ENCODE results near the gene RNF10. TPM values are rescaled to one million over a fixed set of nuclear protein-coding genes. Genes with fewer than 3 reads are reported as not detected.

The RNF10 gene
- total and polyA plus RNA-seq, 2 donors: 44.8 to 165 TPM

DNA sequence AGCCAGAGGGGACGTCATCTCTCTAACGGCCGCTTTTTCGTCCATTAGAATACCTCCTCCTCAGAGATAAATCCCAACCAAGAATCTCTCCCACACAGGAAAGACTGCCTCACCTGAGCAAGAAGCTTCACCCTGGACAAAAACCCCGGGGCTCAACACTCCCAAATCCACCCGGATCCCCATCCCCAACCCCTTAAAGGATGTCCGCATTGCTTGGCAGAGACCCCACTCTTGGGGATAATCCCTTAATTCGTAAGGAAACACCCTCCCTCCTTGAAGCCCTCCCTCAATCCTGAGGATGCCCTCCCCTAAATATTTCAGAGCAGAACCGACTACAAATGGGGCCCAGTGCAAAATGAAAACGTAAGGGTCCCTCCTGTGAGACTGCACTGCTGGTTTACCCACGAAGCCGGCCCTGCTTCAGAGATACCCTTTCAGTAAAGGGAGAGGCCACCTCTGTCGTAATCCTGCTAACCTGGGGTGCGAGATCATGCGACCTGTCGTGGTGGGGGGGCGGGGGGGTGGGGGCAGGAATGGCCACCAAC, 38.9 kb upstream of the RNF10 start:
- Histone ChIP-seq H3K27ac (ENCODE audit: low read depth in 1 of 2, low read length in 1 of 2) (peak overlapping the region in 1 of 2 donors; percentile 48), H3K36me3 (ENCODE audit: control insufficient read depth in 2 of 2, insufficient read depth in 2 of 2, low read length in 1 of 2) (peaks cover 6 to 26% of the 10 kb centered on the region in 2 donors), H3K27me3 (ENCODE audit: control insufficient read depth in 2 of 2, insufficient read depth in 1 of 2, low read length in 1 of 2) (no peaks in the 10 kb centered on the region), H3K9me3 (ENCODE audit: control insufficient read depth in 2 of 2, insufficient read depth in 1 of 2, low read length in 1 of 2) (no peaks in the 10 kb centered on the region), H3K4me1 (ENCODE audit: control insufficient read depth in 2 of 2, insufficient read depth in 2 of 2, low read length in 2 of 2) (peaks cover 10 to 17% of the 10 kb centered on the region in 2 donors), H3K4me3 (ENCODE audit: low read length in 2 of 2) (peak overlapping the region; percentile 73 to 94)
- no peak for DNase-seq (ENCODE audit: low read depth in 6 of 9, low spot score in 9 of 9)
- WGBS: 38% methylated on average over 17 of the region's 17 CpGs

DNA sequence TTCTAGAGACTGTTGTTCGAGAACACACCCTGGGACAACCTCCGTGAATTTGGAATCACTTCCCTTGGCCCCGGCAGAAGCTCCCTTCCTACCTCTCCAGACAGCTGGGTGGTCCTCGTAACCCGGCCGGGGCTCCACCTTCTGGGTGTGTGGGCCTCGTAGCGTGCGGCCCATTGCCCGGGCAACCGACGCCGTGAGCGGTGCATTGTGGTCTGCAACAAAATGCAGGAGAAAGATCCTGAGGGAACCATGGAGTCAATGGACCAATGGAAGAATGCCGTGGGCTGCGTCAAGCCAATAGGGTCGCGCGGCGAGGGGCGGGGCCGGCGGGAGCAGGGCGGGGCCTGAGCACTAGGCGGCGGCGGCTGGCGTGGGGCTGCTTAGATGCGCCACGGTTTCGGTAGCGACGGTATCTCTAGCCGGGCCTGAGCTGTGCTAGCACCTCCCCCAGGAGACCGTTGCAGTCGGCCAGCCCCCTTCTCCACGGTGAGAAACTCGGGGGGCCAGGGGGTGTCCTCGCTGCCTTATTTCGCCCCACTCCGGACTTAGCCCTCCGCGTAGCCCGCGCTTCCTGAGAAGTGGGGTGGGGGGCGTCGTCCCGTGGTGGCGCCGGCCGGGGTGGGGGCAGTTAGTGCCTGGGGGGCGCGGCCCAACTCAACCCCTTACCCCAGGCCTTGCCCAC, 38.3 kb upstream of the RNF10 start, which contains the start of gene DYNLL1:
Gene DYNLL1, plus strand, starts transcription at position 383 of the 682 bp plus-strand sequence. CDS start 309 bp downstream, outside the sequence.
- no peaks in the 10 kb centered on the region for H3K27me3 ChIP-seq (ENCODE audit: control insufficient read depth in 2 of 2, insufficient read depth in 1 of 2, low read length in 1 of 2)
- H3K4me1 ChIP-seq (ENCODE audit: control insufficient read depth in 2 of 2, insufficient read depth in 2 of 2, low read length in 2 of 2): peaks cover 14 to 23% of the 10 kb centered on the region in 2 donors
- H3K9me3 ChIP-seq (ENCODE audit: control insufficient read depth in 2 of 2, insufficient read depth in 1 of 2, low read length in 1 of 2): no peaks in the 10 kb centered on the region
- WGBS: under 1% methylated on average over 53 of the region's 53 CpGs
- peaks cover 7 to 31% of the 10 kb centered on the region in 2 donors for H3K36me3 ChIP-seq (ENCODE audit: control insufficient read depth in 2 of 2, insufficient read depth in 2 of 2, low read length in 1 of 2)
- peak; percentile 93 to 99 (median 95) for DNase-seq (ENCODE audit: low read depth in 6 of 9, low spot score in 9 of 9)
- H3K4me3 ChIP-seq (ENCODE audit: low read length in 2 of 2): peak within 1 kb of the TSS; percentile 73 to 94
- peak within 1 kb of the TSS; percentile 82 to 88 for H3K27ac ChIP-seq (ENCODE audit: low read depth in 1 of 2, low read length in 1 of 2)

DNA sequence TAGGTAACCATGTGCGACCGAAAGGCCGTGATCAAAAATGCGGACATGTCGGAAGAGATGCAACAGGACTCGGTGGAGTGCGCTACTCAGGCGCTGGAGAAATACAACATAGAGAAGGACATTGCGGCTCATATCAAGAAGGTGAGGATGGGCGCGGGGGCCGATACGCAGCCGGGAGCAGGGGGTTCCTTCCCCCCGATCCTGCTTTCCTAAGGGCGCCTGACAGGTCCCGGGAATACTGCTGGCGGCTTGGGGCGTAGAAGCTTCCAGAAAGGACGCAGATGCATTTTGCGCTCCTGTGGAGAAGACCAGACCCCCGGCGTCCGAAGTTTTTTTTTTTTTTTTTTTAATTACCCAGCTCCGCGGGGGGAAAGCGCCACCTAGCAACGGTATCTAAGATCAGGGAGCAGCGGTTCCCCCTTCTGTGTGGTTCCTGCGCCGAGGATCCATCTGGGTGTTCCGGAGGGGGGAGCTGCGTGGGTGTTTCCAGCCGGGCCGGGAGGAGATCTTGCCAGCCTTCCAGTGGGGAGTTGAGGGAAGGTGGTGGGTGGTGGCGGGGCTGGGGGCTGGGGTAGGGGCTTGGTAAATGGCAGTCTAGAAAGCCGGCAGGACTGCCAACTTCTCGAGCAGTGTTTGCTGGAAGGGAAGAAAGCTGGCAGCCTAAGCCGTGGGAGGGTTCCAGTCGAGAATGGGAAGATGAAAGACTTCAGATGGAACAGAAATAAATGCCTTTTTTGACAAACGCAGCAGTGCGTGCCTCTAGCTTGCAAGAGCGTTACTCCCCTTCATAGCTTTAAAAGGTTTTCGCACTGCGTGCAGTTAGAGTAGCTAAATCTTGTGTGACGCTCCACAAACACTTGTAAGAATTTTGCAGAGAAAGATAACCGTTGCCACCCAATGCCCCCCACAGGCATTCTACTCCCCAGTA, 37.5 kb upstream of the RNF10 start:
- WGBS: 1% methylated on average over 47 of the region's 47 CpGs
- Histone ChIP-seq H3K27ac (ENCODE audit: low read depth in 1 of 2, low read length in 1 of 2) (peak overlapping the region; percentile 82 to 88), H3K36me3 (ENCODE audit: control insufficient read depth in 2 of 2, insufficient read depth in 2 of 2, low read length in 1 of 2) (peaks cover 11 to 37% of the 10 kb centered on the region in 2 donors), H3K27me3 (ENCODE audit: control insufficient read depth in 2 of 2, insufficient read depth in 1 of 2, low read length in 1 of 2) (no peaks in the 10 kb centered on the region), H3K9me3 (ENCODE audit: control insufficient read depth in 2 of 2, insufficient read depth in 1 of 2, low read length in 1 of 2) (no peaks in the 10 kb centered on the region), H3K4me3 (ENCODE audit: low read length in 2 of 2) (peak overlapping the region; percentile 73 to 94), H3K4me1 (ENCODE audit: control insufficient read depth in 2 of 2, insufficient read depth in 2 of 2, low read length in 2 of 2) (peaks cover 14 to 25% of the 10 kb centered on the region in 2 donors)
- peak in 7 of 9 donors; percentile 24 to 68 (median 45) for DNase-seq (ENCODE audit: low read depth in 6 of 9, low spot score in 9 of 9)

DNA sequence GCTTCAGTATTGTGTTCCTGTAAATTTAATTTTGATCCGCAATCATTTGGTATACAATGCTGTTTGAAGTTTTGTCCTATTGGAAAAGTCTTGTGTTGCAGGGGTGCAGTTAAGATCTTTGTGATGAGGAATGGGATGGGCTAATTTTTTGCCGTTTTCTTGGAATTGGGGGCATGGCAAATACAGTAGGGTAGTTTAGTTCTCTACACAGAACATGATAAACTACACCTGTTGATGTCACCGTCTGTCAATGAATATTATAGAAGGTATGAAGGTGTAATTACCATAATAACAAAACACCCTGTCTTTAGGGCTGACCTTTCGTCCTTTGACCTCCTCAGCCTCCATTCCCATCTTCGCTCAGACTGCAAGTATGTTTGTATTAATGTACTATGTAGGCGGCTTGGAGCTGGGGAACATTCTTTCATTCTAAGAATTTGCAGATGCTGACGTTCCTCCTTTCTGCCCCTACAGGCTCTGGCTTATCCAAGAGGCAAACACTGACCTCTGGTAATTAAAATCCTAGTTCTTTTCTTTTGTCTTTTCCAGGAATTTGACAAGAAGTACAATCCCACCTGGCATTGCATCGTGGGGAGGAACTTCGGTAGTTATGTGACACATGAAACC, 36.5 kb upstream of the RNF10 start:
- WGBS: 67% methylated on average over 9 of the region's 9 CpGs
- no peaks in the 10 kb centered on the region for H3K27me3 ChIP-seq (ENCODE audit: control insufficient read depth in 2 of 2, insufficient read depth in 1 of 2, low read length in 1 of 2)
- no peak for DNase-seq (ENCODE audit: low read depth in 6 of 9, low spot score in 9 of 9)
- H3K27ac ChIP-seq (ENCODE audit: low read depth in 1 of 2, low read length in 1 of 2): no peak overlapping the region
- no peaks in the 10 kb centered on the region for H3K9me3 ChIP-seq (ENCODE audit: control insufficient read depth in 2 of 2, insufficient read depth in 1 of 2, low read length in 1 of 2)
- peak overlapping the region; percentile 73 to 94 for H3K4me3 ChIP-seq (ENCODE audit: low read length in 2 of 2)
- peaks cover 14 to 25% of the 10 kb centered on the region in 2 donors for H3K4me1 ChIP-seq (ENCODE audit: control insufficient read depth in 2 of 2, insufficient read depth in 2 of 2, low read length in 2 of 2)
- H3K36me3 ChIP-seq (ENCODE audit: control insufficient read depth in 2 of 2, insufficient read depth in 2 of 2, low read length in 1 of 2): peaks cover 11 to 40% of the 10 kb centered on the region in 2 donors

DNA sequence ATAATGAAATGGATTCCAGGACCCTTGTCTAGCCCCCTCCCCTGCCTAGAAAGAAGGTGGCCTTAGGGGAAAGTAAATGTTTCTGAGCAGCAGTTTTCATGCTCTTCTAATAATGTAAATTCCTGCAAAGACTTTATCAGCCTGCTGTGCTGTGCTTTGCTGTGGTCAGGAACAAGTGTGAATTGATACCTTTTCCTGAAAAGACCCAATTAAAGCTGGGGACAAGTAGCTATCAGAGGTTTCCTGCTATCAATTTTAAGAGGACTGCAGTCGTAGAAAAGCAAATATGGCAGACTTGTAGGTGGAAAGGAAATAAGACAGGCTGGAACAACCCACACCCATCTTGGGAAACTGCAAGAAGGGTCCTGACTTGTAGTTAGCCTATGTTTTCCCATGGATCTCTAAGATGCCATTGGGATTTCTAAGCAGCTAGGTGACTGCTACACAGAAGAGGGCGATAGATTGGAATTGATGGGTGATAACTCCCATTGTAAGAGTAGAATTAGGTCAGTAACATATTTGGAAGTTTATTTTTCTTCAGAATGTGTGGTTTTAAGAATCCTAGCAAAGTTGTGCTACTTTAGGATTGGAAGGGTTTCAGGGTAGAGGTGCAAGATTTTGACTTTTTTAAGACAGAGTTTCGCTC, 35.2 kb upstream of the RNF10 start:
- no peaks in the 10 kb centered on the region for H3K9me3 ChIP-seq (ENCODE audit: control insufficient read depth in 2 of 2, insufficient read depth in 1 of 2, low read length in 1 of 2)
- no peaks in the 10 kb centered on the region for H3K27me3 ChIP-seq (ENCODE audit: control insufficient read depth in 2 of 2, insufficient read depth in 1 of 2, low read length in 1 of 2)
- H3K4me3 ChIP-seq (ENCODE audit: low read length in 2 of 2): no peak overlapping the region
- peaks cover 14 to 25% of the 10 kb centered on the region in 2 donors for H3K4me1 ChIP-seq (ENCODE audit: control insufficient read depth in 2 of 2, insufficient read depth in 2 of 2, low read length in 2 of 2)
- no peak for DNase-seq (ENCODE audit: low read depth in 6 of 9, low spot score in 9 of 9)
- H3K36me3 ChIP-seq (ENCODE audit: control insufficient read depth in 2 of 2, insufficient read depth in 2 of 2, low read length in 1 of 2): peaks cover 18 to 54% of the 10 kb centered on the region in 2 donors
- WGBS: 98% methylated on average over 3 of the region's 3 CpGs
- H3K27ac ChIP-seq (ENCODE audit: low read depth in 1 of 2, low read length in 1 of 2): no peak overlapping the region

DNA sequence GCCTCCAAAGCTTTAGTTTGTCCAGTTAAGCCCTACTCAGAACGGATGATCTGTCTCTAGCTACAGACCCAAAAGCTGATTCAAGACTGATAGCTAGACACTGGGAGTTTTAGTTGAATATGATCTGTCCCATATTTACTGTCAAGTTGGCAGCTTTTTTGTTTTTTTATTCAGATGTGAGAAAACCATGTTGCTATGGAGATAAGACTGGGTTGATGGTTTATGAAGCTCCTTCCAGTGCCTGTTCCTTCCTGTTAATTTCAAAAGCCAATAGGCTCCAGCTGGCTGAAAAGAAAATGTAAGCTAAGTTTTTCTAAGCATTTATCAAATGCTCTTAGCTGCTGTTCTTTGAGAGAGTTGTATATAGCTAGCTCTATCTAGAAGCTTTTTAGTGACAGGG, 33.6 kb upstream of the RNF10 start:
- H3K36me3 ChIP-seq (ENCODE audit: control insufficient read depth in 2 of 2, insufficient read depth in 2 of 2, low read length in 1 of 2): peaks cover 24 to 63% of the 10 kb centered on the region in 2 donors

DNA sequence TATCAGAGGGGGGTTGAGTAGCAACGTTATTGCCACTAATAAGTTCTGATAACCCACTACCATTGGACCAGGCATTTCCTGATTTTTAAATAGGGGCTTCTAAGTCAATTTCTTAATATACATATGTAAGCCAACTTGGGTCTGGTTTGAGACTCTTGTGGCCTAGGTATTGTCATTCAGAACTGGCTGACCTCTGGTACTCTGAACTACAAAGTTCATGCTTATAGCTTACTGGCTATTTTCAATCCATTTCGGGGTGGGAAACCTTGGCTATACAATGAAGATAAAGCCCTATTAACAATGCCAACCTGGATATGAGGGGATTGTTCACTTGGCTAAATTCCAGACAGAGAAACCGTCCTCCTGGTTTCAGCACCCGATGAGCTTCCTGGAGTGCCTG, 29.6 kb upstream of the RNF10 start:
- DNase-seq (ENCODE audit: low read depth in 6 of 9, low spot score in 9 of 9): no peak
- peaks cover 4 to 8% of the 10 kb centered on the region in 2 donors for H3K4me1 ChIP-seq (ENCODE audit: control insufficient read depth in 2 of 2, insufficient read depth in 2 of 2, low read length in 2 of 2)
- peaks cover 37 to 61% of the 10 kb centered on the region in 2 donors for H3K36me3 ChIP-seq (ENCODE audit: control insufficient read depth in 2 of 2, insufficient read depth in 2 of 2, low read length in 1 of 2)
- H3K27me3 ChIP-seq (ENCODE audit: control insufficient read depth in 2 of 2, insufficient read depth in 1 of 2, low read length in 1 of 2): no peaks in the 10 kb centered on the region
- H3K4me3 ChIP-seq (ENCODE audit: low read length in 2 of 2): no peak overlapping the region
- H3K27ac ChIP-seq (ENCODE audit: low read depth in 1 of 2, low read length in 1 of 2): no peak overlapping the region
- 94% methylated on average over 4 of the region's 4 CpGs for WGBS
- H3K9me3 ChIP-seq (ENCODE audit: control insufficient read depth in 2 of 2, insufficient read depth in 1 of 2, low read length in 1 of 2): no peaks in the 10 kb centered on the region

More for the DNA sequence above, 33.6 kb upstream of the RNF10 start:
- H3K27ac ChIP-seq (ENCODE audit: low read depth in 1 of 2, low read length in 1 of 2): no peak overlapping the region
- DNase-seq (ENCODE audit: low read depth in 6 of 9, low spot score in 9 of 9): peak in 1 of 9 donors; percentile 30
- 93% methylated on average over 1 of the region's 1 CpG for WGBS
- no peak overlapping the region for H3K4me3 ChIP-seq (ENCODE audit: low read length in 2 of 2)
- peaks cover 14 to 19% of the 10 kb centered on the region in 2 donors for H3K4me1 ChIP-seq (ENCODE audit: control insufficient read depth in 2 of 2, insufficient read depth in 2 of 2, low read length in 2 of 2)
- H3K9me3 ChIP-seq (ENCODE audit: control insufficient read depth in 2 of 2, insufficient read depth in 1 of 2, low read length in 1 of 2): no peaks in the 10 kb centered on the region
- H3K27me3 ChIP-seq (ENCODE audit: control insufficient read depth in 2 of 2, insufficient read depth in 1 of 2, low read length in 1 of 2): no peaks in the 10 kb centered on the region

DNA sequence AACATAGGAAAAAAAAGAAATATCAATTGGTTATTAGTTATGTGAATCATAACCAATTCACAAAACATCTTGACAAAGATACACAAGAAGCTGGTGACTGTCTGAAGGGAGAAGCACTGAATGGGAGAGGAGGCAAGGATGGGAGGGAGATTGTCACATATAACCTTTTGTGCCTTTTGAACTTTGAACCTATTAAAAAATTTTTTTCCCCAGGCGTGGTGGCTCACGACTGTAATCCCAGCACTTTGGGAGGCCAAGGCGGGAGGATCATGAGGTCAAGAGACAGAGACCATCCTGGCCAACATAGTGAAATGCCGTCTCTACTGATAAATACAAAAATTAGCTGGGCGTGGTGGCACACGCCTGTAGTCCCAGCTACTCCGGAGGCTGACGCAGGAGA, 25.6 kb upstream of the RNF10 start:
- Histone ChIP-seq H3K4me3 (ENCODE audit: low read length in 2 of 2) (no peak overlapping the region), H3K9me3 (ENCODE audit: control insufficient read depth in 2 of 2, insufficient read depth in 1 of 2, low read length in 1 of 2) (no peaks in the 10 kb centered on the region), H3K27me3 (ENCODE audit: control insufficient read depth in 2 of 2, insufficient read depth in 1 of 2, low read length in 1 of 2) (no peaks in the 10 kb centered on the region), H3K36me3 (ENCODE audit: control insufficient read depth in 2 of 2, insufficient read depth in 2 of 2, low read length in 1 of 2) (peaks cover 41 to 45% of the 10 kb centered on the region in 2 donors), H3K4me1 (ENCODE audit: control insufficient read depth in 2 of 2, insufficient read depth in 2 of 2, low read length in 2 of 2) (no peaks in the 10 kb centered on the region), H3K27ac (ENCODE audit: low read depth in 1 of 2, low read length in 1 of 2) (no peak overlapping the region)
- WGBS: 98% methylated on average over 8 of the region's 8 CpGs
- no peak for DNase-seq (ENCODE audit: low read depth in 6 of 9, low spot score in 9 of 9)

All from thymus (tissue), 11 donors.